NCI-H1694 treated with DMSO at 0.1 percent for 48 hours (cell line): ENCODE data around the gene ST3GAL6.

Experiments used
- DNase-seq: peaks from one replicate; lab custom pipeline; 2025; lab: John Stamatoyannopoulos, UW

The ST3GAL6 gene

DNA sequence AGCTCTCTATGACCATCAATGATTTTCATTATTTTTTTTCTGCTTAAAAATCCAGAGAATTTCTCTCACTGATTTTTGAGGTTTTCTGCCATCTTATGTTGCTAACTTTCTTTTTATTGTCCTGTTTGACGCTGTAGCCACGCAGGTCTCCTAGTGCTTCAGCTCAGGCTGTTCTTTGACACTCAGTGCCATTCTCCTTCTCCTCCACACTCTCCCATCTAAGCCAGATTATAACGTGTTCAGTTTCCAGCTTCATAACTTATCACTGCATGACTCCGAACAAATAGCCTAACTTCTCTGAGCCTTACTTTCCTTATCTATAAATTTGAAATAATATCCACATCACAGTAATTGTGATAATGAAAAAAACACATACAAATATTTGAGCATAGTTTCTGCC lies 22.8 kb upstream of the ST3GAL6 start:
- DNase-seq, result no peak

DNA sequence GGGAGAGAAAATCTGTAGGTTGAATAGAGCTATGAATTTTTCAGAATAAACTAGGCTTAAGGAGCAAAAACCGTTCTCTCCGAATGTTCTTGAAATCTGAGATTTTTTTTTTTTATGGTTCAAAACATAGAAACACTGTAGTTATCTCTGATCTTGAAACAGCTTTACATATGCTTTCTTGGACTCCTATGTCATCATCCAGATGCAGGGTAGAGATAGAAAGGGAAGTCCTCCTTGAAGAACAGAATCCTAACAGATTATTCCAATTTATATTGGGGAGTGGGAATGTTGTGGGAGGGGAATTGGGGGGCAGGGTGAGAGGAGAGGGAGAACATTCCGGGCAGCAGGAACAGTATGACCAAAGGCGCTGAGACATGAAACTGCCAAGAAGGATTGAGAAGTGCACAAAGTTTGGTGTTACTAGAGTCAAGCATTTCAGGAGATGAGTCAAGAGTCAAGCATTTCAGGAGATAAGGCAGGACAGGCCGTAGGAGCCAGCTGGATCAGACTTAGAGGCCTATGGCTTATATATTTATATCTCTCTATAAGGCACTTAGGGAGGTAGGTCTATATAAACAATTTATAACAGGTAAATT lies 21.9 kb upstream of the ST3GAL6 start:
- DNase-seq, result no peak

DNA sequence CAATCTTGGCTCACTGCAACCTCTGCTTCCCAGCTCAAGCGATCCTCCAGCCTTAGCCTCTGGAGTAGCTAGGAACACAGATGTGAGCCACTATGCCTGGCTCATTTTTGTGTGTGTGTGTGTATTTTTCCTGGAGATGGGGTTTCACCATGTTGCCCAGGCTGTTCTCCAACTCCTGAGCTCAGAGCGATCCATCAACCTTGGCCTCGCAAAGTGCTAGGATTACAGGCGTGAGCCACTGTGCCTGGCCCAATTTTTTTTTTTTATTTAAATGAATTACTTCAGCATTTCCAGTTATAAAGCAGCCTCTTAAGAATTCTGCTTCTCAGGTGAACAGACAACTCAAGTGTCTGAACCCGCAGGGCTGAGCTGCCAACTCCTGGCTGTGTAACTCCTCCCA lies 20.1 kb upstream of the ST3GAL6 start:
- DNase-seq, result no peak

DNA sequence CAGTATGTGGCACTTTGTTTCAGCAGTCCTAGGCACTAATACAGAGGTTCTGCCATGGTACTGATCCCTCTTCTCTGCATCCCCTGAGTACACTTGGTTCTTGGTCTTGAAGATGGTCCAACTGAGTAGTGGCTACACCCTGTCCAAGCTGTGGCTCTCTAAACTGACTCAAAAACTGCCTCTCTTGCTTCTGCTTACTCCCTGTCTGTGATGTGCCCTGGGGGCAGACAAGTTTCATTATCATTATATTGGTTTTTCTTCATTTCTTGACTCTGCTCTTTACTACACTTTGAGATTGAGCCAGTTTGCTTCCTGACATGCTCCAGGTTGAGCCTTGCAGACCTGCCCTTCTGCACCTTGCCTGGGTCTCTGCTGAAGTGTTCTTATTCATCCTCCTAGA lies 18.9 kb upstream of the ST3GAL6 start:
- DNase-seq, result no peak

DNA sequence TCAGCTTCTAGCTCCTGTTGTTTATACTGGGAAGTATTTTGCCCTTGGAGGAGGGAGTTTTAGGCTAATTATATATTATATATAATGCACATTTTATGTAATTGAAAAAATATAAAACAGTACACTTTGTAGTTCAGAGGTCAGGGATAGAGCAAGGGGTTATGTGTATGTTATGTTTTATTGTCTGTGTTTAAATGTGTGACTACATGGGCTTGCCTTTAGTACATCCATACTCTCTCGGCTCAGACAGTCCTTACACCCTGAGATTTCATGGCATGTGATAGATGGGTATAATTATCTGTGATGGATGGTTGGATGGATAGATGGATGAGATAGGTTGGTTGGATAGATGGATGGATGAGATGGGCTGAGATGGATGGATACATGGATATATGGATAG lies 17.4 kb upstream of the ST3GAL6 start:
- no peak for DNase-seq

DNA sequence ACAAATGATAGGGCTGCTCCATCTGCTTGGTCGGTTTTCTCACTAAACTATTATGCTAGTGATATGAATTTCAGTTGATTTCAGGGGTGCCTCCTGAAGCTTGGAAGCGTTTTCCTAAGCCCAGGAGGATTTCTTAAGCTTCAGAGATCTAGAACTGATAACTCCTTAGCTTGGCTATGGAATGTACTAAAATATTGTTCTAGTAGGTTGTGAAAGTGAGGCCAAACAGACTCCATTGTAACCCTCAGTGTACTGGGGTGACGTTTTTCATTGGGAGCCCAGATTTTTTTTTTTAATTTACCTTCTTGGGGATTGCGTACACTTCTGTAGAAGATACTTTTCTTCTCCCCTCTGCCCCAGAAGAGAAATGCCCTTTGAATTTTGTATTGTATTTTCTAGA lies 17.0 kb upstream of the ST3GAL6 start:
- DNase-seq, result no peak

DNA sequence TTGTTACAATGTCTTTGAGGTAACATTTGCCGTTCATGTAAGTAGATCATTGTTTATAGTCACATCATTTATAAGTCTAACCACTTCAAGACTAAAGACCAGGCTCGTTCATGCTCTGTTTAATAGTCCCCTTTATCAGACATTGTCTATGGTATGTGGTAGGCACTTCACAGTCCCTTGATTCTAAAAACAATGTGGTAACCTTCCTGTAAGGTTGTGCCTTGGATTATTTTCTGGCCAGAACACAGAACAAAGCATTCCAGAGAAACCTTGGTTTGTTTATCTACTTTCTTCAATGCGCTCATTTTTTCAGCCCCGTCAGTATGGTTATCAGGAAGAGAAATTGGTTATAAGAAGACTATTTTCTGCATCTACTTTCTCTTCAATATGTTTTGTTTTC lies 16.3 kb upstream of the ST3GAL6 start:
- DNase-seq, result no peak

DNA sequence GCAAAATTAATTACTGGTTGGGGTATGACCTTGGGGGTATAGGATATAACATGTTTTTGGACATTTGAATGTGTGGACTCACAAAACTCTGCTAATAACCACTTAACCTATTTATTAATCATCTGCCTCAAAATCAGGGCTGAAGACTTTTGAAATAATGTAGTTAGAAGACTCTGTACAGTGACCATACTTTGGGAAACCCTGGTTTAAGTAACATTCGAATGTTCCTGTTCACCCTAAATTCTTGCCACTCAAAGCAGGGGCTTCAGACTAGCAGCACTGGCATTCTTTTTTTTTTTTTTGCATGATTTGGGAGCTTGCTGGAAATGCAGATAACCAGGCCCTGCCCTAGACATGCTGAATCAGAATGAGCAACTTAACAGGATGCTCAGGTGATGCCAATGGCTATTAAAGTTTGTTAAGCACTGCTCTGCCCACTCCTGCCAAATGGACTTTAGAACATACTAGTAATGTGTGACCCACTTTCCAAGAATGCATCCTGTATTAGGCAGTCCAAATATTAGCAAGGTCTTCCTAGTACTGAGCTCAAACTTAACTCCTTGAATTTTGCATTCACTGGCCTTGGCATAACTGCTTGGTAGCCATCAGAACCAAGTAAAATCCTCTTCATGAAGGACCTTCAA lies 12.7 kb upstream of the ST3GAL6 start:
- DNase-seq, result no peak

DNA sequence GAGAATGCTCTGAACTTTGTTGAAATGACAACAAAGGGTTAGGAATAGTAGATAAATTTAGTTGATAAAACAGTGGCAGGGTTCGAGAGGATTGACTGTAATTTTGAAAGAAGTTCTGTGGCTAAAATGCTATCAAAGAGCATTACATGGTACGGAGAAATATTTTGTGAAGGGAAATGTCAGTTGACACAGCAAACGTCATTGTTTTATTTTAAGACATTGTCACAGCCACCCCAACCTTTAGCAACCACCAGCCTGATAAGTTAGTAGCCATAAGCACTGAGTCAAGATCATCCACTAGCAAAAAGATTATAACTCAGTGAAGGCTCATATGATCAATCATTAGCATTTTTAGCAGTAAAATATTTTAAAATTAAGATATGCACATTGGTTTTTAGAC lies 8.7 kb upstream of the ST3GAL6 start:
- no peak for DNase-seq

DNA sequence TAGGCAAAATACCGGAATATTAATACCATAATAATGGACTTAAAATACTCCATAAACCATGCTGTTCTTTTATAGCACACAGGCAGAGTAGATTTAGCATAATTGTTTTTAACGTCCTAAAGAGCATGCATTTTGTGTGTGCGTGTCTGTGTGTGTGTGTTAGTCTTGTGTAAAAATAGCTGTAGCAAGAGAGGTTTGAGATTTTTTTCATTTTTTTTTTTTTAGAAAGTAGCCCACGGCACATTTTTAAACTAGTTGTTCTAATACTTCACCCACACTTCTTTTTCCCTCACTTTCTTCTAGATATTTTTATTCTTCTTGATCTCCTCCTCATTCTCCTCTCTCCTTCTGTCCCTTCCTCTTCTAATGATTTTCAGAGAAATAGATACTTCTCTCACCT lies 7.5 kb upstream of the ST3GAL6 start:
- no peak for DNase-seq

DNA sequence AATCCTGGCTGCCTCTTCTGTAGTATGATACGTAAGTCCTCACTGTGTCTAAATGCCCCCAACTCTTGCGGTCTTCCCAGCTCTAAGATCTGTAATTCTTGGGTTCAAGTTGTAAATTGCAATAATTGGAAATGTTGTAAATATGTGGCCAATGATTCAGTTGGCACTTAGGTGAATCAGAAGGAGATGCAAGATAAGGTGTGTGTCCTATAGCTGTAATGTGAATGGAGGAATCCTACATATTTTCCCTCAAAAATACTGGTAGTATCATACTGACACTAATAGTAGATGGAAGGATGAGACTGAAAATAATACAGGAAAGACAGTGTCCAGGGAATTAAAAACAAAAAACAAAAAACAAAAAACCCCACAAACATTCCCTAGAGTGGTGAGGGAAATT lies 3.5 kb upstream of the ST3GAL6 start:
- no peak for DNase-seq

DNA sequence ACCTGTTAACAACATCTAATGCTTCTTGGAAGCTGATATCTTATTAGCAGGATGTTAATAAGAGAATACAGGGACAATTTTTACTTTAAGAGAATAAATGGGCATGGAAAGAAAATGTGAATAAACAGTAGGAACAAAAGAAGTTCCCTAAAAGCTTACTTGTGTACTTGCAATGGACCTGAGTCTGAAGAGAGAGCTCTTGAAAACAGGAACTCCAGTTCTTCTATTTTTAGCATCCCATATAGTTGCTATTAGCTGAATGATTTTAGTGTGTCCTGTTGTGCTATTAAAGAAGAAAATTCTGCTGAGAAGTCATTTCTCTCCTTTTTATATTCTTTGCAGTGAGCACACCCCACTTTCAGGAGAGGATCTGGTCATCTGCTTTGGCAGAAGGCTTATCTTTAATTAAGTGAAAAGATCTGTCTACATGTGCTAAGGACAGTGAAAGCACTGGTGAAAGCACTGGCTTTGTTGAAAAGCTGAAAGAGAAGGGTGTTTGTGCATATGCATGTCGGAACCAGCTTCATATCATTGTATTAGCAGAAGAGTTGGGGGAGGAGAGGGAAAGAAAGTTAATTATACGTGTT lies 1.4 kb upstream of the ST3GAL6 start:
- no peak for DNase-seq

DNA sequence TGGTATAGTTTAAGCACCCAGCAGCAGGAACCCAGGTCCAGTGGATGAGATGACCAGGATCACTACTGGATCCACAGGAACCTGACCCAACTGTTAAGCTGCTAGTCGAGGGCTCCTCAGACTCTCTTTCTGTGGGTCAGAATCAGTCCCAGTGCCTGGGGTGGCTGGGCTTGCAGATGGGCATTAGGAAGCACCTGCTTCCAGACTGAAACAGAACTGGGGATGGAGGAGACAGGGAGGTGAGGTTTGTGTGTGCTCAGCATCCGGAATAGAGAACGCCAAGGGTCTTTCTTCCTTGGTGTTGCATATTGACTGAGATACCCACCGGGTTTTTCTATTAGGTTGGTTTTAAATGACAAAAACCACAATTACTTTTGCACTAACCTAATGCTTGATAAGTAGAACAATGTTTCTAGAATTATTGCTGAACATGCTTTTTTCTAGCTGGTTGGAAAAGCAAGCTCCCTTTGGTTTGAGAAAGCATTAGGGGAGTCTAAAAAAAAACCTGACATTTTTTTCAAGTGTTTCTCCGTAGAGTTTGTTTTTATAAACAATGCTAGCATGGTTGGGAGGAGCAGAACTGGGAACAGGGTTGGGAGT lies 779 bp downstream of the ST3GAL6 start:
- no peak for DNase-seq

DNA sequence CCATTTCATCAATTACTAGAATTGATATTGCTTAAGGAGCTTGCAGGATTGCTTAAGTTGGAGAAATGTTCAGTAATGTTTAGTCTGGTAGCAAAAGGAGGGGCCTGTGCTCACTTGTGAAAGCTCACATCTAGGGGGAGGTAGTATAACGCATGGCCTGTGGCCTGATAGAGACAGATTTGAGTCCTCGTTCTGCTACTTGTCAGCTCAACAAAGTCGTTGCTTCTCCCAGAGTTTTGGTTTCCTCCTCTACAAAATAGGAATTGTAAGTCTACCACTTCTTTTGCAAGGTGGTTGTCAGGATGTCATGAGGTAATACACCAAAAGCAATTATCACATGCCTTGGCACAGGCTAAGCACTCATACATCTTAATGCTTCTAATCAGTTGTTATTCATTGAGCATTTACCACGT lies 1.3 kb downstream of the ST3GAL6 start:
- DNase-seq, result no peak

DNA sequence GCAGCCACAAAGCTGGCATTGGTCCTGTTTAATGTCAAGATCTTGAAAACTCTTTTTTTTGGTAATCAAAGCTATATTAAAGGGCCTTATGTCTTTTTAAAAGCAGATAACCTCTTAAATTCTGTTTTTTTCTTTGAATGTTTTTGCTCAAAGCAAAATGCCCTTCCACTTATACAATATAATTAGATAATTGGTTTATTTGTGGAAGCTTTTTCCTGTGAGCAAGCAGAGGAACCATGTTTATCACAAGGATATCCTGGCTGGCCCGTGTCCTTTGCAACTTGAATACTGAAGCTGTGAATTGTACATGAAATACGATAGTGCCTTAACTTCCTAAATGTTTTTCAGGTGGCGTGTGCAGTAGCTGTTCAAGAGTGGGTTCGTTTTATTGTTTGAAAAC lies 2.6 kb downstream of the ST3GAL6 start:
- DNase-seq, result no peak

DNA sequence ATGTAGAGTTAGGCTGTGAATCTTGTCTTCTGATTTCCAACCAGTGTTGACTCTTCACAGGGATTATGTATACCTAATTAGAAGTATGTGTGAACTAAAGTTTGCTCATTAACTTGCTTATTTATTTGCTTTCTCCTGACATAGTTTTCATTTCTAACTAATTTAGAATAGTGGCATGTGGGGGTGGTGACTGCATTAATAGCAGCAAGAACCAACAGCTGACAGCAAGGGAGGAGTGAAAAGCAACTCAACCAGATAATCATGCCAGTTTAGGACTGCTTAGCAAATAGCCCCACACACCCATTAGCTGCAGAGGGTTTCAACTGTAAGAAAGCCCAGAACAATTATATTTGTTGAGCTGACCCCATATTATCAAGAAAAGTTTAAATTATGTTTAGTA lies 3.8 kb downstream of the ST3GAL6 start:
- no peak for DNase-seq

DNA sequence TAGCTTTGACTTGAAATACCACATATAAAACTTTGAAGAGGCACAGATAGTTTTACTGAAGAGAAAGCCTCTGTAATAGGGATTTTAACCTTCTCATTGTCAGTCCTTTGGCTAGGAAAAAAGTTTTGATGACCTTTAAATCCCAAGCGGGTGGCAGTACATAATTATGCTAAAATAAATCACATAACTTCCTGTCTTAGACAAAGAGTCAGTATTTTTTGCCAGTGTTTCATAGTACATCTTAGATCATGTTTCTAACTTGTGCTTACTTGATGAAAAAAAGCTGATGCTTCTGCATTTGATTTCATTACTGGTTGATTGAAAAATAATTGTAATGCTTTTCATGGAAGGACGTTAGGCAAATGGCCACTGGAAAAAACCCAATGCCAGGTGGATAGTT lies 5.8 kb downstream of the ST3GAL6 start:
- no peak for DNase-seq

DNA sequence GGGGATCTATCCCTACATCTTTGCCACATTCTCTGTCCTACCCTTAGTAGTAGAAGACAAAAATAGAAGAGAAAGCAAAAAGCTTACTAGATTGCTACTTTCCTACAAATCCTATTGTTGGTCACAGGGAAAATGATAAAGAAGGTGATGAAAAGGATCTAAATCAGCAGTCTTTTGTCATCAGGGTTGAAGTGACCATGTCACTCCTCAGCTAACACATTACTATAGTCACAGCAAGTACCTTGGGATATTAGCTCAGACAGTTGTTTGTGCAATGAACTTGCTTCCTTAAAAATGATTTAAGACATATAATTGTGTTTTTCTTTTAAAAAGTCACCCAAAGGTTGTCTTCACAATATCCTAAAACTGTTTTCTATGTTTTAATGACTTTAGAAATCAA lies 6.3 kb downstream of the ST3GAL6 start:
- DNase-seq, result no peak

DNA sequence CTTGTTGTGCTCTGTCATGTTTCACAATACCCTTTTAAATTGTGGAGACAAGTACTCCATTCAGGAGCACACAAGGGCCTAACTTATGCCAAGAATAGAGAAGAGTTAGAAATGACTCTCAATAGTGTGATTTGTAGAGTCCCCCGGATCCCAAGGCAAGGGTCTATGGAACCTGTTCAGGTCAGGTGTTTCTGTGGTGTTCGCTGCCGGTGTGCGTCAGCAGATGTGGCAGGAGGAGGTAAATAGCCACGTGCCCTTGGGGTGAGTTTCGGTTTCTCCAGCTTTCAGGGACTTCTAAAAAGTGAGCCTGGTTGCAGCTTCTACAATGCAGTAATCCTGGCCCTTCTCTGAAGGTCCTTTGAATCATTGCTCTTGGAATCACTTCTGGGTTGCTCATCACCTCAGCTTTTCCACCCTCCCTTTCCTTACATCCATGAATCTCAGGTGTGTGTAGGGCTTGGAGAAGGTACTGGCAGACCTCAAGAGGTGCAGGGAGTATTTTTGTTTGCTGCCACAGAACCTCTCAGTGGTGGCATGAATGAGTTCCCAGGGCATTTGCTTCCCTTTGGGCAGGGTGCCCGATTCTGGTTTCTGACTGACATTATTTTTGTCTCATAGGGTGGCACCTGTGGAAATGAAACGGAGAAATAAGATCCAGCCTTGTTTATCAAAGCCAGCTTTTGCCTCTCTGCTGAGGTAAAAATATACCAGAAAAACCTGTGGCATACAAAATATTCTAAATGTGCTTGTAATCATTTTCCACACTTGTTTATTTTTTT lies 7.3 kb downstream of the ST3GAL6 start:
- no peak for DNase-seq

DNA sequence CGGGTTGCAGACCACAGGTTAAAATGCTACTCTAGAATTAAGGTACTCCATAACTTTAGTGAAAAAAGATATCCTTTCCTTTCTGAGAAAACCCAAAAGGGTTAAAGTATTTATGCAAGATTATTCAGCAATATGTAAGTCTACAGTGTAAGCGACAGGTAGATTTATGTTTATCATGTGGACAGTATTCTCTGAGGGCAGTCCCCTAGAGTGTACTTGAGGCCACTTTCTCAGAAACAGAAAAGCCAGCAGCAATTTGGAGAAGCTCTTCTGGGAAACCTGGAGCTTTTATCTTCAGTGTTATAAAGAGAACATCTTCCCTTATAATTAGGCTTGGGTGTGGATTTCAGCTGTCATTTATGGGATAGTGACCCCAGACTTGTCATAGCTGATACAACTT lies 8.9 kb downstream of the ST3GAL6 start:
- DNase-seq, result no peak

DNA sequence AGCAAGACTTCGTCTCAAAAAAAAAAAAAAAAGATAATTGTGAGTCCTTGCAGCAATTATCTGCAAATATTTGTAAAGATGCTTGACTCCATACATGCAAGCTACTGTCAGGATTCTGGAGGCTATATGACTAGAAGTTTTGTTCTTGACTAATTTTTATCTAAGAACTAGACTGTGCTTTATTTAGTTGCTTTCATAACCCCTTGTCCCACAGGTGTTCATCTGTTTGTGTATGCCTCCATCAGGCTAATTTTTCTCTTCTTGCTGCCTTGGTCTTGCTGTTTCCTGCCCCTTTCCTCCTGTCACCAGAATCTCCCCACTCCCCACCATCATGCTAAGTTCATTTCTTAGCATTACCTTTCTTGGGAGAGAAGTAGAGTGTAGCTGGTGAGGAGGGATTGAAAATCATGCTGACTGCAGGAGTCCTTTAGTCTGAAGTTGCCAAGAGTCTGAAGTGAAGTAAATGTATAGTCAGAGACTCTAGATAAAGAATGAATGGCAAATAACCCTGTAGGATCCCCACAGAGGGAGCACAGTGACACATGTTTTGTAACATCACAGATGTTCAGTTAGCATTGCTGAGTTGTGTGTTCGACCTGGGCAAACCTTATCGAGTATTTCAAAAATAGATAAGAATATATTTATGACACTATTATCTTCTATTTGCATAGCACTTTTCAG lies 12.5 kb downstream of the ST3GAL6 start:
- no peak for DNase-seq

DNA sequence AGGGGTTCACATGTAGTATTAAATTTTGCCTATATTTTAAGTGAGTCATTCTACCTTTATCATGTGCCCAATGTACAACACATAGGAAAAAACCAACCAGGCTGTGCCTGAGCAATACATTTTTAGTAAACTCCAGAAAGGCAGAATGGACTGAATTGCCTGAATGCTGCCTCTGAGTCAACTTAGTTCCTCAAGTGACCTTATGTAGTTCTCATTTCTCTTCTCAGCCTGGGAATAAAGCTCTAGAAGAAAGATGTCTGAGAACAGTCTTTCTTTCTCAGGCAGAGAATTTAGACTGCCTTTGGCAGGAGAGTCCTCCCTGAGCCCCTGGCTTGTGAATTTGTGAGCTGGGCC lies 13.0 kb downstream of the ST3GAL6 start:
- no peak for DNase-seq
